ENCODE measurements around the gene PRICKLE1.
"Not testable (repeated sequence)": the region's sequence is repeated elsewhere in the genome, so short reads cannot be mapped to it uniquely, and the experiment has no call there.

PRICKLE1 gene

GRCh38 chr12:42541965-42542364, 47.6 kb downstream of the PRICKLE1 start:
- no peak for TF ChIP-seq CTCF (IDR thresholded peaks at IDR 0.05; ENCODE audit: insufficient read depth, low read depth, low read length, missing control alignments)
- H3K4me3 ChIP-seq (ENCODE audit: low read depth, low read length), result no peak overlapping the region
- no peak for DNase-seq (ENCODE audit: low read depth)

GRCh38 chr12:42541308-42541707, 48.2 kb downstream of the PRICKLE1 start:
- not testable (repeated sequence) for DNase-seq (ENCODE audit: low read depth)

GRCh38 chr12:42539696-42540095, 49.9 kb downstream of the PRICKLE1 start:
- TF ChIP-seq CTCF (IDR thresholded peaks at IDR 0.05; ENCODE audit: insufficient read depth, low read depth, low read length, missing control alignments), result no peak
- DNase-seq (ENCODE audit: low read depth), result no peak
- H3K4me3 ChIP-seq (ENCODE audit: low read depth, low read length), result no peak overlapping the region

More at GRCh38 chr12:42541308-42541707, 48.2 kb downstream of the PRICKLE1 start:
- H3K4me3 ChIP-seq (ENCODE audit: low read depth, low read length), result not testable (repeated sequence)

- no peak for TF ChIP-seq CTCF (IDR thresholded peaks at IDR 0.05; ENCODE audit: insufficient read depth, low read depth, low read length, missing control alignments)
- no peak for DNase-seq (ENCODE audit: low read depth)
These were observed 51.3 kb downstream of the PRICKLE1 start for GRCh38 chr12:42538203-42538602.

GRCh38 chr12:42534184-42534838, 55.2 kb downstream of the PRICKLE1 start:
- no peak overlapping the region for H3K4me3 ChIP-seq (ENCODE audit: low read depth, low read length)
- TF ChIP-seq CTCF (IDR thresholded peaks at IDR 0.05; ENCODE audit: insufficient read depth, low read depth, low read length, missing control alignments), result no peak
- DNase-seq (ENCODE audit: low read depth), result no peak

More at GRCh38 chr12:42538203-42538602, 51.3 kb downstream of the PRICKLE1 start:
- H3K4me3 ChIP-seq (ENCODE audit: low read depth, low read length), result no peak overlapping the region

- no peak overlapping the region for H3K4me3 ChIP-seq (ENCODE audit: low read depth, low read length)
- TF ChIP-seq CTCF (IDR thresholded peaks at IDR 0.05; ENCODE audit: insufficient read depth, low read depth, low read length, missing control alignments), result no peak
- no peak for DNase-seq (ENCODE audit: low read depth)
These were observed 59.3 kb downstream of the PRICKLE1 start for GRCh38 chr12:42530284-42530683.

GRCh38 chr12:42525444-42525843, 64.1 kb downstream of the PRICKLE1 start:
- DNase-seq (ENCODE audit: low read depth), result no peak
- TF ChIP-seq CTCF (IDR thresholded peaks at IDR 0.05; ENCODE audit: insufficient read depth, low read depth, low read length, missing control alignments), result no peak
- no peak overlapping the region for H3K4me3 ChIP-seq (ENCODE audit: low read depth, low read length)

Measured in GM12865 (cell line).